ENCODE results near the gene ERP29.
A peak's percentile ranks its signal among the peaks of the same experiment; 100 is the strongest.
"Not testable (repeated sequence)": the region's sequence is repeated elsewhere in the genome, so short reads cannot be mapped to it uniquely, and the experiment has no call there.

The ERP29 gene

DNA sequence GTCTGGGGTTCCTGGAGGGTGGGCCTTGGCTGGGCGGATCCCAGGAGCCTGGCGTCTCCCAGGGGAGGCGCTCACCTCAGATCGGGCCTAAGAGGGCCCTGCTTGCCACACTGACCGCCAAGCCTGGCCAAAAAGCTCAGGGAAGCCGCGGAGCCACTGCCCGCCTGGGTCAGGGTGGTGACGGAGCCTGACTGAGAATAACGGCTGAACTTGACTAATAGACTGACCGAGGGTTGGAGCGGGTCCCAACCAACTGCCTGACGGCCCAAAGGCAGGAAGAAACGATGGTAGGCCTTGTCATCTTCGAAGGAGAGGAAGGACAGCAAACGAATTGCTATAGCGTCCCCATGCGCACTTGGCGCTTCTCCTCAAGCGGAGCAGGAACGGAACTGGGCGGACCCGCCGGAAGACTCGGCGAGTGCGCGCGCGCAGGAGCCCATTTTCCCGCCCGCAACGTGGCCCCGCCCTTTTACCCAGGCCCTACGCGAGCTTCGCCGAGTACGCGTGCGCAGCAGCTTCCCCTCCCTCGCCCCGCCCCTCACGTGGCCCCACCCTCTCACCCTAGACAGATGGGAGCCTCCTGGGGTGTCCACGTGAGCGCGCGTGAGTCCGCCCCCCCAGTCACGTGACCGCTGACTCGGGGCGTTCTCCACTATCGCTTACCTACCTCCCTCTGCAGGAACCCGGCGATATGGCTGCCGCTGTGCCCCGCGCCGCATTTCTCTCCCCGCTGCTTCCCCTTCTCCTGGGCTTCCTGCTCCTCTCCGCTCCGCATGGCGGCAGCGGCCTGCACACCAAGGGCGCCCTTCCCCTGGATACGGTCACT, at the start of gene ERP29, which contains the start of gene TMEM116:
Gene ERP29 (plus strand): TSS at position 652 of the 826 bp plus-strand sequence. CDS start 40 bp downstream, at position 692.
Gene TMEM116 (minus strand): TSS at position 391 of the 826 bp plus-strand sequence. CDS start 7,895 bp downstream, outside the sequence.
- DNase-seq (ENCODE audit: low read depth in 2 of 2), result peak; percentile 100

DNA sequence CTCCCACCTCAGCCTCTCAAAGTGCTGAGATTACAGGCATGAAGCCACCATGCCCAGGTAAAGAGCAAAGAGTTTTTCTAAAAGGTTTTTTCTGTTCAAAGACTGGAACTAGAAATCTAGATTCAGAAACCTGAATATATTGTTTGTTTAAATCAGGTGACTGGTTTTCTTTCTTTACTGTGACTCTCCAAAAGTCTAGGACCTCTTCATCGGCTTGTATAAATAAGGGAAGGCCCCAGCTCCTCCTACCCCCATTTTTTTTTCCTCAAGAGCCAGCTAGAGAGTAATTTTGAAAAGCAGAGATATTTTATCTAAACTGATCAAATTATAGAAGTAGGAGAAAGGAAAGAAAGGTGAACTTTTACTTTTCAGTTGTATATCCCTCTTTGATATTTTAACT, 48.3 kb upstream of the ERP29 start:
- no peak for DNase-seq (ENCODE audit: low read depth in 2 of 2)

DNA sequence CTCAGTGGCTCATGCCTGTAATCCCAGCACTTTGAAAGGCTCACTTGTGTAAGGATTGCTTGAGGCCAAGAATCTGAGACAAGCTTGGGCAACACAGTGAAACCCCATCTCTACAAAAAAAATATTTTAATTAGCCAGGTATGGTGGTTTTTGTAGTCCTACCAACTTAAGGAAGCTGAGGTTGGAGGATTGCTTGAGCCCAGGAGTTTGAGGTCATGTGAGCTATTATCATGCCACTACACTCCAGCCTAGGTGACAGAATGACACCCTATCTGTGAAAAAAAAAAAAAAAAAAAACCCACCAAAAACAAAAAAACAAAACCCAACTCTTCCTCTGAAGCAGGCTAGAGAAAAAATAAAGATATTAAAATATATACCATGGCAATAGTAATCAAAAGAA, 41.4 kb upstream of the ERP29 start:
- no peak for DNase-seq (ENCODE audit: low read depth in 2 of 2)

DNA sequence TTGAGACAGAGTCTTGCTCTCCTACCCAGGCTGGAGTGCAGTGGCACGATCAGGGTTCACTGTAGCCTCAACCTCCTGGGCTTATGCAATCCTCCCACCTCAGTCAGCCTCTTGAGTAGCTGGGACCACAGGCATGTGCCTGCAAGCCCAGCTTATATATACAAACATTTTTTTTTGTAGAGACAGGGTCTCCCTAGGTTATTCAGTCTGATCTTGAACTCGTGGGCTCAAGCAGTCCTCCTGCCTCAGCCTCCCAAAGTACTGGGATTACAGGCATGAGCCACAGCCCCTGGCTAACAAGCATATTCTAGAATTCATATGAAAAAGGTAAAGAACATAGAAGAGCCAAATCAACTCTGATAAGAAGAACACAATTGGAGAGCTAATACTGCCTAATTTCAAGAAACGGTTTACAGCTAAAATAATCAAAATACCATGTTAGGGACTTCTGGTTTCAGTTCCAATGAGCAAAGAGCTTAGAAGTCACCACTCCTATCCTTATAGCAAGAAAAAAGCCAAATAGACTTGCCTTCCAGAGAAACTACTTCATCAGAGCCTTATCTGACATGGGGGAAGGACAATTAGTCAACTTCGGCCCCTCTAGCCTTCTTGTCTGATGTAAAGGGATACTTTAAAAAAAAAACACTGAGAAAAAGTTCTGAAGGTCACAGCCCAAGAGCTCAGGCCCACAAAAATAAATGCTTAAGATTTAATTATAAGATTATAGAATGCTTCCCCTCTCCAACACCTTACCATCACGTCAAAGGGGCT, 37.9 kb upstream of the ERP29 start:
- no peak for DNase-seq (ENCODE audit: low read depth in 2 of 2)

DNA sequence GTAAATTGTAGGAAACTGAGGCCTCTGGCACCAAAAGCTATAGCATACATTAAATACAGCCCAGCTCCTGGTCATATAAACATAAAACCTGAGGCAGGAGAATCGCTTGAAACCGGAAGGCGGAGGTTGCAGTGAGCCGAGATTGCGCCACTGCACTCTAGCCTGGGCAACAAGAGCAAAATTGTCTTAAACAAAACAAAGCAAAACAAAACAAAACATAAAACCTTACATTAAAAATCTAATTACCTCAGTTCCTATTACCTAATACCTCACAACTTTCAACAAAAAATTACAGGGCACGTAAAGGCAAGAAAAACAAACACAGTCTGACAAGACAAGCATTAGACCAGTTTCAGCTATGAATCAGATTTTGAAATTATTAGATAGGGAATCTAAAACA, 36.9 kb upstream of the ERP29 start:
- DNase-seq (ENCODE audit: low read depth in 2 of 2), result no peak

DNA sequence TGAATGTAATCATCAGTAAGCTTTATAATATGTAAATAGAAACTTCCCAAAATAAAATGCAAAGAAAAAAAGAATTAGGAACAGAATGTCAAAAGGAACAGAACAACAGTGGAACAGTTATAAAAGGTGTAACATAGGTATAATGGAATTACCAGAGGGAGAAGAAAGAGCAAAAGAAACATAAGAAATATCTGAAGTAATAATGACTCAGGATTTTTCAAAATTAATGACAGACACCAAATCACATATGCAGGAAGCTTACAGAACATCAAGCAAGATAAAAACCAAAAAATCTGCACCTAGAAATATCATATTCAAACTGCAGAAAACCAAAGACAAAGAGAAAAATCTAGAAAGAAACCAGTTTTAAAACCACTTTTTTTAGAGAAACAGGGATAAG, 36.4 kb upstream of the ERP29 start:
- DNase-seq (ENCODE audit: low read depth in 2 of 2), result no peak

DNA sequence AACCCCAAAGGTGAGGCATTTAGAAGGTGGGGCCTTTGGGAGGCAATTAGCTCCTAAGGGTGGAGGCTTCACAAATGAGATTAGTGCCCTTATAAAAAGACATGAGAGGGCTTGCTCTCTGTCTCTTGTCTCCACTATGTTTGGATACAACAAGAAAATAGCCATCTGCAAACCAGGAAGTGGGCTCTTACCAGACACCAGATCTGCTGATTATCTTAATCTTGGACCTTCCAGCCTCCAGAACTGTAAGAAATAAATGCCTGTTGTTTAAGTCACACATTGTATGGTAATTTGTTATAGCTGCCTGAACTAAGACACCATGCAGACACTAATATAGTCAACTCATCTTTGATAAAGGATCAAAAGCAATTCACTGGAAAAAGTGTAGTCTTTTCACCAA, 34.7 kb upstream of the ERP29 start:
- no peak for DNase-seq (ENCODE audit: low read depth in 2 of 2)

DNA sequence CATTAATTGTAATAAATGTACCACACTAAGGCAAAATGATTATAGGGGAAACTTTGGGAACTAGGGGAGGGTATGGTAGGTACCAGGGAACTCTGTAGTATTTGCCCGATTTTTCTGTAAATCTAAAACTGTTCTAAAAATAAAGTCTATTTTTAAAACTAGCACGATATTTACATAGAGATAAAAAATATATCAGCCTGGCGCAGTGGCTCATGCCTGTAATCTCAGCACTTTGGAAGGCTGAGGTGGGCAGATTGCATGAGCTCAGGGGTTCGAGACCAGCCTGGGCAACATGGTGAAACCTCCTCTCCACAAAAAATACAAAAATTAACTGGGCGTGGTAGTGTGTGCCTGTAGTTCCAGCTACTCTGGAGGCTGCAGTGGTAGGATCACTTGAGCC, 32.6 kb upstream of the ERP29 start:
- DNase-seq (ENCODE audit: low read depth in 2 of 2), result no peak

DNA sequence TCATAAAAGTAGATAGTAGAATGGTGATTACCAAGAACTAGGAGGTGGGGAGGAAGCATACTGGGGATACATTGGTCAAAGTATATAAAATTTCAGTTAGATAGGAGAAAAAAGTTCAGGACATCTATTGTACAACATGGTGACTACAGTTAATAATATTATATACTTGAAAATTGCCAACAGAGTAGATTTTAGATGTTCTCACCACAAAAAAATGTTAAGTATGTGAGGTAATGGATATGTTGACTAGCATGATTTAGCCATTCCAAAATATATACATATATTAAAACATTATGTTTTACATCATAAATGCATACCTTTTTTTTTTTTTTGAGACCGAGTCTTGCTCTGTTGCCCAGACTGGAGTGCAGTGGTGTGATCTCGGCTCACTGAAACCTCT, 31.2 kb upstream of the ERP29 start:
- DNase-seq (ENCODE audit: low read depth in 2 of 2), result no peak

DNA sequence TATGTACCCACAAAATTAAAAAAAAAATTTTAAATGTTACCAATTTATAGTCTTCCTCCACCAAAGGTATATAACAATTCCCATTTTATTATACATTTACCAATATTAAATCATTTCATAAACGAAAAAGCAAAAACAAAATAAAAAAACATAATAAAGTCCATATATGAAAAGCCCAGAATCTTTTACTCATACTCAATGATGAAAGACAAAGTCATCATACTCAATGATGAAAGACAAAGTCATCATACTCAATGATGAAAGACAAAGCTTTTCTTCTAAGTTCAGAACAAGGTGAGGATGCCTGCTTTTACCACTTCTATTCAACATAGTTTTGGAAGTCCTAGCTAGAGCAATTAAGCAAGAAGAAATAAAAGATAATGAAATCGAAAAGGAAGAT, 28.4 kb upstream of the ERP29 start:
- DNase-seq (ENCODE audit: low read depth in 2 of 2), result no peak

DNA sequence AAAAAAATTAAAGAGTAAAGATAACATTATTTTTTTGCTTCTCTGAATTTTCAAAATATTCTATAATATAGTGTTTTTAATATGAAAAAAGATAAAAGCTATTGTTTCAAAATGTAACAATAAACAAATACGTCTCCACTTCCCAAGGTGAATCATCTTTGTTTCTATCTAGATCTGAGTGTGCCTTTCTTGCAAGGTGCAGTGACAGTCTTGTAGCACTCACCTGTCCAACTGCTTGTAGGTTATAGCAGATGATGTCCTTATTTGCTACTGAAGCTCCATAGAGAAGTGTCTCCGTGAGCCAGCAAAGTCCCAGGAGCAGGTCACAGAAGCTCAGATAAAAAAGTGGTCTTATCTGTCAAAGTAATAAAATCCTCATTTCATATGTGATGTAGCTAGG, 21.7 kb upstream of the ERP29 start:
- no peak for DNase-seq (ENCODE audit: low read depth in 2 of 2)

DNA sequence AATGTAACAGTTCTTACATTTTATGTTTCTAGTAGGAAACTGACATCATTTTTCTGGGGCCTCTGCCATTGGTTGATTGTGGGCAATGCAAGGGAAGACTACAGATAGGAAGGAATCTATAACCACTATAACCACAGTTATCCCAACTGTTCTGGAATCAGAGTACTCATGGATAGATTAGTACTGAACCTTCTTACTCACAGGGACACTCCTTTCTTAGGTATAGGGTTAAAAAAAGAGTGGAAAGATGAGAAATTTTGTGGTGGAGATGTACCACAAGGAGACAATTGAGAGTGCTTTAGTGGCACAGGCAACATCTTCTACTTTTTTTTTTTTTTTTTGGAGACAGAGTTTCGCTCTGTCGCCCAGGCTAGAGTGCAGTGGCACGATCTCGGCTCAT, 21.3 kb upstream of the ERP29 start:
- no peak for DNase-seq (ENCODE audit: low read depth in 2 of 2)

DNA sequence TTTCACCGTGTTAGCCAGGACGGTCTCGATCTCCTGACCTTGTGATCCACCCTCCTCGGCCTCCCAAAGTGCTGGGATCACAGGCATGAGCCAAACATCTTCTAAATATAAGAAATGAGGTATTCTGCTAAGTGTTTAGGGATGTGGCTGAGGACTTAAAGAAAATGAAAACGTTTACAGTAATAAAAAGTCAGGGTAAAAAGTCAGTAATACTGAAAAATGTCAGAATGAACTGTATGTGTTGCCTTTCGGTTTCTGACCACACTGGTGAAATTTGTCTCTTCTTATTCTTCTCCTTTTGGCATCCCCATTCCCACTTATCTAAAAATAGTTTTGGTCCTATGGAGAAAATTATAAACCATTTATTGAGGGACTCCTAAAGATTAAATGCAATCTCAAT, 20.8 kb upstream of the ERP29 start:
- no peak for DNase-seq (ENCODE audit: low read depth in 2 of 2)

DNA sequence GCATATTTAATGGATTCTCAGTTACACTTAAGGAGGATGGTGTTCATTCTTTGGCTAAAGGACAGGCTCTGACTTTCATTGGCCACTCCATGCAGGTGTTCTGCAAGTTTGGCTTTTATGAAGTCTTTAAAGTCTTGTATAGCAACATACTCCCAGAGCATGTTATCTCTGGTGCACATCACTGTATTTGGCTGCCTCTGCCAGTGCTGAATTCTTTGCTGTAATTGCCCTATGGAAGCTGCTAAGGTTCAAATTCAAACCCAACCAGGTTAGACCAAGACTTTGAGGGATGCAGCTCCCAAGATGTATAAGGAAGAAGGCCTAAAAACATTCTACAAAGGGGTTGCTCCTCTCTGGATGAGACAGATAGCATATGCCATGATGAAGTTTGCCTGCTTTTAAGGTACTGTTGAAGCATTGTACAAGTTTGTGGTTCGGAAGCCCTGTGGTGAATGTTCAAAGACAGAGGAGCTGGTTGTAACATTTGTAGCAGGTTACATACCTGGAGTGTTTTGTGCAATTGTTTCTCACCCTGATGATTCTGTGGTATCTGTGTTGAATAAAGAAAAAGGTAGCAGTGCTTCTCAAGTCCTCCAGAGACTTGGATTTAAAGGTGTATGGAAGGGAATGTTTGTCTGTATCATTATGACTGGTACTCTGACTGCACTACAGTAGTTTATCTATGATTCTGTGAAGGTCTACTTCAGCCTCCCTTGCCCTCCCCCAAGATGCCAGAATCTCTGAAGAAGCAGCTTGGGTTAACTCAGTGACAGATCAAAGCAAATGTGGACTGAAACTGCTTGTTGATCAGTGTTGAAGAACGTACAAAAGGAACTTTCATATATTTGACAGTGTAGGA, 19.7 kb upstream of the ERP29 start:
- no peak for DNase-seq (ENCODE audit: low read depth in 2 of 2)

DNA sequence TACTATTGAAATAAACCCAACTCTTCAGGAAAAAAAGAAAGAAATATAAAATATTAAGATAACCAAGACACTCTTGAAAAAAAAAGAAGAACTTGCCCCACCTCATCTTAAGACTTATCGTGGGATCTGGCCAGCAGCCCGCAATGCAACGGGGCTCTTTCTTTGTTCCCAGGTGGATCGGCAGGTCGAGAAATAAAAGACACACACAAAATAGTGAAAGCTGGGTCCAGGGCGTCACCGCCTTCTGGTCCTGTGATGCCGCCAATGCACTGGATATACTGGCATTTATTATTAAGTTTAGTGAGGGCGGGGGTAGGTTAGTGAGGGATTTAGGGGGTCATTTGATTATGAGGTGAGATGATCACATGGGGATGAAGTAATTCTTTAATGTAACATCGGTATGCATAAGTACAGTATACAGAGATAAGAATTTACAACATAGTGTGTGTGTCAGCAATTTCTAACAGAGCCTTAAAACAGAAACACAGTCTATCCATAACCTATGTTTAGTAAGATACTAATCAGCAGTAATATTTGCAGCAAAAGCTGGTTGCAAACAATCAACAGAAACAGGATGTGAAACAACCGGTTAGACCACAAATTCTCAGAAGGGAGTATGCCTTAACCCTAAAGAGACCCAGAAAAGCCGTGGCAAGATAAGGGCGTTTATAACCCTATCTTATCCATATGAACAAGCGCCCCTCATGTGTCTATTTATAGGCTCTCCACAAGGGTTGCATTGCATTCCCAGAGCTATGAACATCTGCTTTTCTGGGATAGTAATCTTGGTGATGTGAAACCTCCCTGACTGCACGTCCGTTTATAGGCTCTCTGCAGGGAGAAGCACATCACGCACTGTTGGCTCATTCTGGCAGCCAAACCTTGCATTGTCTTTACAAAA, 18.8 kb upstream of the ERP29 start:
- DNase-seq (ENCODE audit: low read depth in 2 of 2), result not testable (repeated sequence)

DNA sequence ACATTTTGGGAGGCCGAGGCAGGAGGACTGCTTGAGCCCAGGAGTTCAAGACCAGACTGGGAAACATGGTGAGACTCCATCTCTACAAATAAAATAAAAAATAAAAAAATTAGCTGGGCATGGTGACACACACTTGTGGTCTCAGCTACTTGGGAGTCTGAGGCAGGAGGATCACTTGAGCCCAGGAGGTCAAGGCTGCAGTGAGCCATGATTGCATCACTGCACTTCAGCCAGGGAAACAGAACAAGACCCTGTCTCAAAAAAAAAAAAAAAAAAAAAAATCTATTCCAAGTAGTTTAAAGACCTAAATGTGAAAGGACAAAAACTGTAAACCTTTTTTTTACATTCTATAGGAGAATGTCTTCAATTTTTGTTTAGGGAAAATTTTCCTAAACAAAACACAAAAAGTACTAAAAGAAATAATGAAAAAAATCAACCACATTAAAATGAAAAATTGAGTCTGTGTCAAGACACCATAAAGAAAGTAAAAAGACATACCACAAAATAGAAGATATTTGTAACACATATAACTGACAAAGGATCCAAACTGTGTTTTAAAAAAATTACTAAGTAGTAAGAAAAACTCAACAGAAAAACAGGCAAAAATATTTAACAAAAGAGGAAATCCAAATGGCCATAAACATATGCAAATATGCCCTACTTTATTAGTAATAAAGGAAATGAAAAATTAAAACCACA, 17.3 kb upstream of the ERP29 start:
- DNase-seq (ENCODE audit: low read depth in 2 of 2), result no peak

DNA sequence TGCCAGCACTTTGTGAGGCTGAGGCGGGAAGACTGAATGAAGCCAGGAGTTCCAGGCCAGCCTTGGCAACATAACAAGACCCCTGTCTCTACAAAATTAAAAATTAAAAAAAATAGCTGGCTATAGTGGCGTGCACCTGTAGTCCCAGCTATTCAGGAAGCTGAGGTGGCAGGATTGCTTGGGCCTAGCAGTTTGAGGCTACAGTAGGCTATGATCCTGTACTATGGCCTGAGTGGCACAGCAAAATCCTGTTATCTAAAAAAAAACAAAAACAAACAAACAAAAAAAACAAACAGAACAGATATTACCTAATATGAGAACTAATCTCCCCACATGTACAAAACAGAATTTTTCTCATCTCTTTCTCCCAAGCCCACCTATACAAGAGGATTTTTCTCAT, 15.9 kb upstream of the ERP29 start:
- no peak for DNase-seq (ENCODE audit: low read depth in 2 of 2)

DNA sequence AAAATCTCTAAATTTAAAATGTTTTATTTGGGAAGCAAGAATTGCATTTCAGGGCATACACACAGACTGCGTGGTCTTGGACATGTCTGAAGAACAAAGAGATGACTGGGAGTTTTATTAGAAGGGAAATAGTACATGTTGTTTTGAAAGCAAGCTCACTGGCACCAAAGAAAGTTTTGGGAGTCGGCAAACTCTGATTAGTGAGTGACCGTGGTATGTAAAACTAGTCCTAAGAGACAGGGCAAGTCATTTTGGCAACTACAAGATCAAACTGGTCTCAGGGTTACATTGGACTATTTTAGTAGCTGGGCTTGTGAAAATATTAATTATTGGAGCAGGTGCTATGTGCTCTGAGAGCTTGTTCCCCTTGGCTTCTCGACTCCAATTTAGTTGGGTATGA, 15.2 kb upstream of the ERP29 start:
- no peak for DNase-seq (ENCODE audit: low read depth in 2 of 2)

DNA sequence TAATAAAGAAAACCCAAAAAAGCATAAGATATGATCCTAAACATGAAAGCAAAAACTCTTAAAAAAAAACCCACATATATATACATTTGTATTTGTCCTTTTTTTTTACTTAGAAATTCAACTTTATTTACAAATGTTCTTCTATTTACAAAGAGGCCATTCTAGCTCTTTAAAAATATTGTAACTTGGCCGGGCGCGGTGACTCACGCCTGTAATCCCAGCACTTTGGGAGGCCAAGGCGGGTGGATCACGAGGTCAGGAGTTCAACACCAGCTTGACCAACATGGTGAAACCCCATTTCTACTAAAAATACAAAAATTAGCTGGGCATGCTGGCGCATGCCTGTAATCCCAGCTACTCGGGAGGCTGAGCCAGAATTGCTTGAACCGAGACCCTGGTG, 14.1 kb upstream of the ERP29 start:
- not testable (repeated sequence) for DNase-seq (ENCODE audit: low read depth in 2 of 2)

DNA sequence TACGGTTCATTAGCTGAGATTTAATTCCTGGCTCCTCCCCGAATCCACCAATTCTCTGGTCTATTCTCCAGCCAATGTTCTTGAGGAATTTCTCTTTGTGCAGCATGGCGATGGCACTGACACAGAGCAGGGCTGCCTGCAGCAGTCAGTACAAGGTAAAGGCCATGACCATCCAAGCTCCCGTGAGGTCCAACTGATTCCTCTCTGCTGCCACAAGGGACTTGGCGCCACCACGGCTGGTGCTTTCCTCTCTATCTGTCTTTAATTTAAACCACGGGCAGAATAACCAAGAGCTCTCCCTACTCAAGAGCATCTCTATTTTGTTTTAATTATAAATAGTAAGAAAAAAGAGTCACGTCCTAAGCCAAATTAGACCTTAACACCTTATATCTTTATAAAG, 12.4 kb upstream of the ERP29 start:
- DNase-seq (ENCODE audit: low read depth in 2 of 2), result no peak

Measured in stimulated activated CD4-positive, alpha-beta T cell treated with anti-CD3 and anti-CD28 coated beads, Interleukin-4, amount 100 ng/mL, for 48 hours (primary cell).